ENCODE measurements around the gene RXRA. TPM values are rescaled to one million over a fixed set of nuclear protein-coding genes. Genes with fewer than 3 reads are reported as not detected.
A peak's percentile ranks its signal among the peaks of the same experiment; 100 is the strongest.
"Not testable (repeated sequence)": the region's sequence is repeated elsewhere in the genome, so short reads cannot be mapped to it uniquely, and the experiment has no call there.

Gene RXRA
- total RNA-seq, 1 experiment from 2014 or later: 19.1 TPM

GRCh38 chr9:134293611-134294152 lies 32.6 kb upstream of the RXRA start:
- DNase-seq (ENCODE audit: low read depth): no peak

GRCh38 chr9:134294153-134295071 lies 31.8 kb upstream of the RXRA start:
- no peak for DNase-seq (ENCODE audit: low read depth)

GRCh38 chr9:134295101-134295745 lies 31.0 kb upstream of the RXRA start:
- no peak for DNase-seq (ENCODE audit: low read depth)

- no peak for DNase-seq (ENCODE audit: low read depth)
Observed at GRCh38 chr9:134295746-134296250, 30.5 kb upstream of the RXRA start.

GRCh38 chr9:134296301-134297082 lies 29.8 kb upstream of the RXRA start:
- DNase-seq (ENCODE audit: low read depth): no peak

- no peak for DNase-seq (ENCODE audit: low read depth)
Observed at GRCh38 chr9:134297083-134297410, 29.2 kb upstream of the RXRA start.

- DNase-seq (ENCODE audit: low read depth): no peak
Observed at GRCh38 chr9:134297576-134297975, 28.7 kb upstream of the RXRA start.

GRCh38 chr9:134298000-134298399 lies 28.3 kb upstream of the RXRA start:
- DNase-seq (ENCODE audit: low read depth): no peak

- DNase-seq (ENCODE audit: low read depth): no peak
Observed at GRCh38 chr9:134299068-134299467, 27.2 kb upstream of the RXRA start.

GRCh38 chr9:134299883-134300282 lies 26.4 kb upstream of the RXRA start:
- no peak for DNase-seq (ENCODE audit: low read depth)

GRCh38 chr9:134301387-134302129 lies 24.7 kb upstream of the RXRA start:
- DNase-seq (ENCODE audit: low read depth): peak; percentile 67

GRCh38 chr9:134302130-134302817 lies 24.0 kb upstream of the RXRA start:
- no peak for DNase-seq (ENCODE audit: low read depth)

GRCh38 chr9:134303601-134304000 lies 22.7 kb upstream of the RXRA start:
- DNase-seq (ENCODE audit: low read depth): no peak

- no peak for DNase-seq (ENCODE audit: low read depth)
Observed at GRCh38 chr9:134304261-134304660, 22.0 kb upstream of the RXRA start.

GRCh38 chr9:134304690-134305089 lies 21.6 kb upstream of the RXRA start:
- DNase-seq (ENCODE audit: low read depth): no peak

- no peak for DNase-seq (ENCODE audit: low read depth)
Observed at GRCh38 chr9:134305533-134305932, 20.7 kb upstream of the RXRA start.

GRCh38 chr9:134306042-134306441 lies 20.2 kb upstream of the RXRA start:
- not testable (repeated sequence) for DNase-seq (ENCODE audit: low read depth)

GRCh38 chr9:134306636-134307600 lies 19.3 kb upstream of the RXRA start:
- no peak for DNase-seq (ENCODE audit: low read depth)

Data from HT1080 (cell line).